H1 (cell line): Measurements from ENCODE around the gene SPATA32. TPM values are rescaled to one million over a fixed set of nuclear protein-coding genes. Genes with fewer than 3 reads are reported as not detected.

Experiments
- E2F6 ChIP-seq: IDR thresholded peaks from 2 replicates; pipeline ENCODE4 v1.6.1; 2012; ENCODE audit warnings: inconsistent platforms
- KDM4A ChIP-seq: IDR thresholded peaks from one replicate; pipeline ENCODE4 v1.7.1; 2012; ENCODE audit warnings: low read depth, mild to moderate bottlenecking, moderate library complexity, low read length, inconsistent platforms; ENCODE audit not compliant: severe bottlenecking
- polyA plus RNA-seq, 7 experiments: library from polyadenylated mRNA; depleted of rRNA in 3 of 7; stranded (reverse) in 5 of 7; unstranded in 2 of 7; fragments of >200 nt in 5 of 7; fragments of 200-250 nt in 2 of 7; gene quantifications; 1 replicate in 5 of 7; 2 replicates in 1 of 7; 4 replicates in 1 of 7; pipeline versions ENCODE4 v1.2.1 to v1.2.3, GENCODE V29; 2011 to 2013; ENCODE audit warnings: missing spikeins in 2 of 7, mixed read lengths in 2 of 7
- total RNA-seq: library from RNA; stranded (reverse); fragmentation: NEBNext Ultra II Directional; extraction: Animal tissue kit (Norgen Biotek cat#: 25700); gene quantifications from 2 replicates; pipeline ENCODE4 v1.2.1, GENCODE V29; 2021

Gene SPATA32
- total and polyA plus RNA-seq, 2 of the 8 experiments (the other 6 are each of a cell fraction or from before 2014, with no cell fraction given): 0.24 TPM; not detected in 1

GRCh38 chr17:45224671-45225050 lies 37.2 kb downstream of the SPATA32 start (continued):
- TF ChIP-seq E2F6: no peak
- no peak for TF ChIP-seq KDM4A
